A549 (cell line): ENCODE data around the gene CNTNAP2.

Experiments used
- CEBPB ChIP-seq, 2 experiments: fragments of >200 bp in 1 of 2; sonication (Bioruptor Twin) in 1 of 2; formaldehyde crosslinking in 1 of 2; IDR thresholded peaks; 2 replicates each; pipeline ENCODE4 v1.6.1; 2012 to 2016
- CHD4 ChIP-seq: fragments of 200-600 bp; sonication (generic); IDR thresholded peaks from 2 replicates; pipeline ENCODE4 v1.6.1; 2016; ENCODE audit warnings: antibody characterized with exemption, mild to moderate bottlenecking, borderline replicate concordance
- CTCF ChIP-seq: fragments of >200 bp; sonication (Bioruptor Twin); formaldehyde crosslinking; IDR thresholded peaks from 3 replicates; pipeline ENCODE4 v1.5.1; 2016
- EHMT2 ChIP-seq: fragments of 200-600 bp; sonication (generic); IDR thresholded peaks from 2 replicates; pipeline ENCODE4 v1.6.1; 2016; ENCODE audit warnings: antibody characterized with exemption, low read depth, mild to moderate bottlenecking, moderate library complexity
- ELK1 ChIP-seq: fragments of 150-350 bp; IDR thresholded peaks from 2 replicates; pipeline ENCODE4 v1.6.1; 2014; ENCODE audit warnings: low read depth, mild to moderate bottlenecking, low read length
- EP300 ChIP-seq, 2 experiments: fragments of >200 bp; sonication (Bioruptor Twin); formaldehyde crosslinking; IDR thresholded peaks; 2 replicates in 1 of 2; 3 replicates in 1 of 2; pipeline ENCODE4 v1.6.1; 2016 to 2017
- HES2 ChIP-seq: fragments of >200 bp; sonication (Bioruptor Twin); formaldehyde crosslinking; IDR thresholded peaks from 2 replicates; pipeline ENCODE4 v1.6.1; 2016
- MAX ChIP-seq: IDR thresholded peaks from 2 replicates; pipeline ENCODE4 v1.6.1; 2012
- MYC ChIP-seq: IDR thresholded peaks from 2 replicates; pipeline ENCODE4 v1.6.1; 2012; ENCODE audit warnings: mild to moderate bottlenecking, inconsistent platforms, low read length, improper control_type of control experiment, borderline replicate concordance
- POLR2A ChIP-seq: IDR thresholded peaks from 2 replicates; pipeline ENCODE4 v1.6.1; 2012; ENCODE audit warnings: mild to moderate bottlenecking, low read length
- RCOR1 ChIP-seq: fragments of 150-350 bp; IDR thresholded peaks from 2 replicates; pipeline ENCODE4 v1.6.1; 2014; ENCODE audit warnings: antibody characterized with exemption, low read length, low read depth
- REST ChIP-seq: fragments of 200-600 bp; sonication (generic); IDR thresholded peaks from 2 replicates; pipeline ENCODE4 v1.6.1; 2016; ENCODE audit warnings: antibody characterized with exemption, mild to moderate bottlenecking, moderate library complexity
- RFX5 ChIP-seq: fragments of 450-650 bp; IDR thresholded peaks from 2 replicates; pipeline ENCODE4 v1.7.1; 2014; ENCODE audit warnings: antibody characterized with exemption, mild to moderate bottlenecking, moderate library complexity

GRCh38 chr7:148192491-148192890 is 2075.9 kb downstream of the CNTNAP2 start:
- TF ChIP-seq ELK1 (no peak), POLR2A (no peak), RFX5 (no peak), CHD4 (no peak), CTCF (no peak), EP300 (IDR thresholded peaks at IDR 0.05) (no peak), MYC (no peak), HES2 (no peak), MAX (no peak), CEBPB (IDR thresholded peaks at IDR 0.05) (no peak), REST (no peak), RCOR1 (no peak), EHMT2 (no peak)
